GM19099 (cell line): ENCODE results near the gene MARS1.

Experiments
- POLR2A ChIP-seq: IDR thresholded peaks from 3 replicates; pipeline ENCODE4 v1.6.1; 2011; ENCODE audit warnings: low read depth; ENCODE audit not compliant: insufficient read length; ENCODE audit errors: extremely low read depth

Gene MARS1

DNA sequence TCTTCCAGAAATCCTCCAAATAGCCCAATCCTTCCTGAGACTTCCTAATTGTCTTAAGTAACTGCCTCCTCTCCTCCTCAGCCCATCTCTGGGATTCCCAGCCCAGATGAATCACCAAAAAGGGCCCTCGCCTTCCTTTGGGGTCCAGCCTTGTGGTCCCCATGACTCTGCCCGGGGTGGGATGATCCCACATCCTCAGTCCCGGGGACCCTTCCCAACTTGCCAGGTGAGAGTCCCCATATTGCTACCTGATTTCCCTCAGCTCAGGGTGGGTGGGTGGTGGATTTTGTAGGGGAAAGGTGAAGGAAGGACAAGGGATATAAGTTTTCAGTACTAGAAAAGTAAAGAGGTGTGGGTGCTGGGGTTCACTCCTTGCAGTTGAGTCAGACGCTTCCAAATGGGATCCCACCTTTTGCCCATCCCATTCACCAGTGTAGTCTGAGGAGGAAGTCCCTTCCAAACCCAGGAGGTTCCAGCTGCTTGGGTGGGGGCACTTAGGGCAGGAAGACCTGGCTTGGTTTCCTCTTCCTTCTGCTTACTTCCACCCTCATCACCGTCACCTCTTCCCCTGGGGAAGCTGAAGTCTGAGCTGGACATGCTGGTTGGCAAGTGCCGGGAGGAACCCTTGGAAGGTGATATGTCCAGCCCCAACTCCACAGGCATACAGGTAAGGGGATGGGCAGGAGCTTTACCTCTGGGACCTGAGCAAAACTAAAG, 22.7 kb upstream of the MARS1 start:
- TF ChIP-seq POLR2A: no peak

DNA sequence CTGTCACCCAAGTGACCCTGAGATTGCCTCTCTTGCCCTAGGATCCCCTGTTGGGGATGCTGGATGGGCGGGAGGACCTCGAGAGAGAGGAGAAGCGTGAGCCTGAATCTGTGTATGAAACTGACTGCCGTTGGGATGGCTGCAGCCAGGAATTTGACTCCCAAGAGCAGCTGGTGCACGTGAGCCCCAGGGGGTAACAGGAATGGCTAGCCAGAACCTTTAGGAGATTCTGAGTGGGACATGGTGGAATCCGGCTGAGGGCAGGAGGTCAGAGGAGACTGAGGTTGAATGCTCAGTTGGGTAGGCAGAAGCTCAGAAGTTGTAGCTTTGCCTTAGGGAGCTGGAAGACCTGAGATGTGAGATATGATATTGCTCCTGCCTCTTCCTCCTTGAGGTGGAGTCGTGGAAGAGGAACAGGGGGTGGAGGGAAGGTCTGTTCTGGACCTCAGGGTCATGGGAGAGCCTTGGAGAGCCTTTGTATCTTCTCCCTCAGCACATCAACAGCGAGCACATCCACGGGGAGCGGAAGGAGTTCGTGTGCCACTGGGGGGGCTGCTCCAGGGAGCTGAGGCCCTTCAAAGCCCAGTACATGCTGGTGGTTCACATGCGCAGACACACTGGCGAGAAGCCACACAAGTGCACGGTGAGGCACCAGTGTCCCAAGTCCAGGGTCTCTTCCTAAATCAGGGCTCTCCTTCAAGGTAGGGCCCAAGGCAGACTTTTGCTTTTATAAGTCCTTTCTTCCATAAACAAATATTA, 21.9 kb upstream of the MARS1 start:
- TF ChIP-seq POLR2A: no peak

DNA sequence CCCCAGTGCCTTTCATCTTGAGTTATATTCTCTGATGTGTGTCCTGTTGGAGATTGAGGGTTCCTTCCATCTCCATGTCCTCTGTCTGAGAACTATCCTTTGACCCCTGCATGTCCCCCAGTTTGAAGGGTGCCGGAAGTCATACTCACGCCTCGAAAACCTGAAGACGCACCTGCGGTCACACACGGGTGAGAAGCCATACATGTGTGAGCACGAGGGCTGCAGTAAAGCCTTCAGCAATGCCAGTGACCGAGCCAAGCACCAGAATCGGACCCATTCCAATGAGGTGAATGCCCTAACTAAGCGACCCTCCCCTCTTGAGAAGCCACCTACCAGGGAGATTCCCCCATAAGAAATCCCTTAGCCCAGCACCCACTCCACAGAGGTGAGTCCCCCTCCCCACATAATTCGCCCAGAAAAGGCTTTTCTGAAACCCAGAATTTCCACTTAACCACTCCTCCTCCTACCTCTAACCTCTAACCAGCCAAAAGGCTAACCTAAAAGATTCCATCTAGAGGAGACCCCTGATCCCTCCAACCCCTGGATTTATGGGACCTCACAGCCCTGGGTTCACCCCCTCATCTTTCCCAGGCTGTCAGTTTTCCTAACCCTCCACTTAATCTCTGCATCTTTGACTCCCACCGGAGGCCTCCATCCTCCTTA, 20.5 kb upstream of the MARS1 start:
- no peak for TF ChIP-seq POLR2A

DNA sequence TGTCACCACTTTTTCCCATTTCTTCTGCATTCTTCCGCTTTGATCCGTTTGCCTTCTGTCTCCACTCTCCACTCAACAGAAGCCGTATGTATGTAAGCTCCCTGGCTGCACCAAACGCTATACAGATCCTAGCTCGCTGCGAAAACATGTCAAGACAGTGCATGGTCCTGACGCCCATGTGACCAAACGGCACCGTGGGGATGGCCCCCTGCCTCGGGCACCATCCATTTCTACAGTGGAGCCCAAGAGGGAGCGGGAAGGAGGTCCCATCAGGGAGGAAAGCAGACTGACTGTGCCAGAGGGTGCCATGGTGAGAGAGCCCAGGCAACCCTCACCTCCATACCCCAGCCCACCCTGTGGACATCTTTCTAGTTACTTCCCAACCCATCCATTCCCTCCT, 20.0 kb upstream of the MARS1 start:
- peak; percentile 22 for TF ChIP-seq POLR2A

DNA sequence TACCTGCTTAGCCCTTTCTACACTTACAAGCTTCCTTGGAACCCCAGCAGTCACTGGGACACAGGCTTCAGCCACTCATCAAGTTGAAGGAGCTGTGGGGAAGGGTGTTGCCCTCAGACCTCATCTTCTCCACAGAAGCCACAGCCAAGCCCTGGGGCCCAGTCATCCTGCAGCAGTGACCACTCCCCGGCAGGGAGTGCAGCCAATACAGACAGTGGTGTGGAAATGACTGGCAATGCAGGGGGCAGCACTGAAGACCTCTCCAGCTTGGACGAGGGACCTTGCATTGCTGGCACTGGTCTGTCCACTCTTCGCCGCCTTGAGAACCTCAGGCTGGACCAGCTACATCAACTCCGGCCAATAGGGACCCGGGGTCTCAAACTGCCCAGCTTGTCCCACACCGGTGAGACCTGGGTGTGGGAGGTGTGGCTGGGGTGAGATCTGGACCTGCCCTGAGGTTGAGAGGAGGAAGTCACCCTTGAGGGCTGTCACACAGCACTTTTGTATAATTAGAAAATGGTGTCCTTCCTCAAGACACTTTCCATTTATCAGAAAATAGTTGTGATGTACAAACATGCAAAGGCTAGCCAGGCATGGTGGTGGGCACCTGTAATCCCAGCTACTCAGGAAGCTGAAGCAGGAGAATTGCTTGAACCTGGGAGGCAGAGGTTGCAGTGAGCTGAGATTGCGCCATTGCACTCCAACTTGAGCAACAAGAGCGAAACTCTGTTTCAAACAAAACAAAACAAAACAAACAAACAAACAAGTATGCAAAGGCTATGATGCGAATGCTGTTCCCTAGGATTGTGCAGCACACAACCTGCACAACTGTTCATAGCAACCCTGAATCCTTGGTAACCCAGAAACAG, 18.3 kb upstream of the MARS1 start:
- no peak for TF ChIP-seq POLR2A

DNA sequence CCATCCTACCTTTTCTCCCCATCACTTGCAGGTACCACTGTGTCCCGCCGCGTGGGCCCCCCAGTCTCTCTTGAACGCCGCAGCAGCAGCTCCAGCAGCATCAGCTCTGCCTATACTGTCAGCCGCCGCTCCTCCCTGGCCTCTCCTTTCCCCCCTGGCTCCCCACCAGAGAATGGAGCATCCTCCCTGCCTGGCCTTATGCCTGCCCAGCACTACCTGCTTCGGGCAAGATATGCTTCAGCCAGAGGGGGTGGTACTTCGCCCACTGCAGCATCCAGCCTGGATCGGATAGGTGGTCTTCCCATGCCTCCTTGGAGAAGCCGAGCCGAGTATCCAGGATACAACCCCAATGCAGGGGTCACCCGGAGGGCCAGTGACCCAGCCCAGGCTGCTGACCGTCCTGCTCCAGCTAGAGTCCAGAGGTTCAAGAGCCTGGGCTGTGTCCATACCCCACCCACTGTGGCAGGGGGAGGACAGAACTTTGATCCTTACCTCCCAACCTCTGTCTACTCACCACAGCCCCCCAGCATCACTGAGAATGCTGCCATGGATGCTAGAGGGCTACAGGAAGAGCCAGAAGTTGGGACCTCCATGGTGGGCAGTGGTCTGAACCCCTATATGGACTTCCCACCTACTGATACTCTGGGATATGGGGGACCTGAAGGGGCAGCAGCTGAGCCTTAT, 17.4 kb upstream of the MARS1 start:
- no peak for TF ChIP-seq POLR2A

DNA sequence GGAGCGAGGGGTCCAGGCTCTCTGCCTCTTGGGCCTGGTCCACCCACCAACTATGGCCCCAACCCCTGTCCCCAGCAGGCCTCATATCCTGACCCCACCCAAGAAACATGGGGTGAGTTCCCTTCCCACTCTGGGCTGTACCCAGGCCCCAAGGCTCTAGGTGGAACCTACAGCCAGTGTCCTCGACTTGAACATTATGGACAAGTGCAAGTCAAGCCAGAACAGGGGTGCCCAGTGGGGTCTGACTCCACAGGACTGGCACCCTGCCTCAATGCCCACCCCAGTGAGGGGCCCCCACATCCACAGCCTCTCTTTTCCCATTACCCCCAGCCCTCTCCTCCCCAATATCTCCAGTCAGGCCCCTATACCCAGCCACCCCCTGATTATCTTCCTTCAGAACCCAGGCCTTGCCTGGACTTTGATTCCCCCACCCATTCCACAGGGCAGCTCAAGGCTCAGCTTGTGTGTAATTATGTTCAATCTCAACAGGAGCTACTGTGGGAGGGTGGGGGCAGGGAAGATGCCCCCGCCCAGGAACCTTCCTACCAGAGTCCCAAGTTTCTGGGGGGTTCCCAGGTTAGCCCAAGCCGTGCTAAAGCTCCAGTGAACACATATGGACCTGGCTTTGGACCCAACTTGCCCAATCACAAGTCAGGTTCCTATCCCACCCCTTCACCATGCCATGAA, 16.8 kb upstream of the MARS1 start:
- no peak for TF ChIP-seq POLR2A

DNA sequence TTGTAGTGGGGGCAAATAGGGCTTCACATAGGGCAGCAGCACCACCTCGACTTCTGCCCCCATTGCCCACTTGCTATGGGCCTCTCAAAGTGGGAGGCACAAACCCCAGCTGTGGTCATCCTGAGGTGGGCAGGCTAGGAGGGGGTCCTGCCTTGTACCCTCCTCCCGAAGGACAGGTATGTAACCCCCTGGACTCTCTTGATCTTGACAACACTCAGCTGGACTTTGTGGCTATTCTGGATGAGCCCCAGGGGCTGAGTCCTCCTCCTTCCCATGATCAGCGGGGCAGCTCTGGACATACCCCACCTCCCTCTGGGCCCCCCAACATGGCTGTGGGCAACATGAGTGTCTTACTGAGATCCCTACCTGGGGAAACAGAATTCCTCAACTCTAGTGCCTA, 16.2 kb upstream of the MARS1 start:
- peak; percentile 8 for TF ChIP-seq POLR2A

DNA sequence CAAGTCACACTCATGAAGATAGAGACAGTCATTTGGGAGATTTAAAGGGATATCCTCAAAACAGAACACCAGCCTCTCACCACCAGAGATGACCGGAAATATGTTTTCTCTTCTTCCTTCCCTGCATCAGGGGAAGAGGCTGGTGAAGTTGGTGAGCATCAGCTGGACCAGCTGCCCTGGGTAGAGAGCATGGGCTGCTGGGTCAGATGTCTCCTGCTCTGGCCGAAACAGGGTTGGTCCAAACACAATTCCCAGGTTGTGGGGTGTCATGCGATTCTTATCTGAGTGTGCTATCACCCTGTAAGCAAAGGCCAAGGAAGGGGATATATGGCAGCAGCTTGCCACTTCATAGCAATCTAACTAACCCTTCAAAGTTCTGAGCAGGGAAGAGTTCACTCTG, 15.5 kb upstream of the MARS1 start:
- no peak for TF ChIP-seq POLR2A

DNA sequence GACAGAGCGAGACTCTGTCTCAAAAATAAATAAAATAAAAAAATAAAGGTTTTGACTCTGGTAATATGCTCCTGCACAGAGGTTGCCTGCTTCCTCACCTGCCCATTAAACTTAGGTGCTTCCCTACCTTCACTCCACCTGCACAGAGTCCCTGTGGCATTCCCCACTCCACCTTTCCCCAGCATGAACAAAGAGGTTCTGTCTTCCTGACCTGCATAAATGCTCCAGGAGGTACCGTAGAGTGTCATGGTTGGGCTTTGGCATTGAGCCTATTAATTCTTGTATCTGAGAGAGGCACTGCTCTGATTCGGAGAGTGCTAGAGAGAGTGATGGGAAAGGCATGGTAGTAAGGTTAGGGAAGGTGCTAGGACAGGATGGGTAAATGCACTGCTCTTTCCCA, 14.5 kb upstream of the MARS1 start:
- no peak for TF ChIP-seq POLR2A

DNA sequence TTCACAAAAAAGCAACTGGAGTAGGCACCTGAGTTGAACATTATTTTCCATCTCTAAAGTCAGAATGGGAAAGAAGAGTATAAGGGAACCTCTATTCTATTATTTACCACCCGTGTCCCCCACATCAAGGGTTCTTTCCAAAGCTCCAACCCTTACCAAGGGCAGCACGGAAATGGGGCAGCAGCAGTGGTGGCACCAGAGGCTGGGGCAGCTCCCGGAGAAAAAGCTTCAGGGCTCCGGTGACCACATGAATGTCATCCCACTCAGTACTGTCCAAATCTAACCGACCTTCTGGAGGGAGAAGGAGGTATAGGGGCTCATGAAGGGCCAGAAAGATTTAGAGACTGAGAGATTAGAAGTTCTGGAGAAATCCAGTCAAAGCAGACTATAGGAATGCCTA, 14.0 kb upstream of the MARS1 start:
- no peak for TF ChIP-seq POLR2A

DNA sequence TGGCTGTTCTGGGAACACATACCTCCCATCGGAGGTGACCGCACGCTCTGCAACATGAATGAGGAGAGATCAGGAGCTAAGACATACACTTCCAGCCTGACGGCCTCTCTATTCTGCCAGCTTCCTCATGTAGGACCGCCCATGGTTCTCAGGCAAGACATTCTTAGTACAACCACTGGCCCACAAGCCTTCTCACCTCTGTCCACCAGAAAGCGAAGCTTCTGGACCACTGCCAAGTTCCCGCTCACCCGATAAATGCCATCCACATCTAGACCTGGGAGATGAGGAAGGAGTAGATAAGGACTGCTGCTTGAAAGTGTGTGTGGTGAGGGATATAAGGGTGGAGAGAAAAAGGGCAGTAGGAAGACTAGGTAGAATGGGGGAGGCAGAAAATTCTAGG, 13.4 kb upstream of the MARS1 start:
- TF ChIP-seq POLR2A: no peak

DNA sequence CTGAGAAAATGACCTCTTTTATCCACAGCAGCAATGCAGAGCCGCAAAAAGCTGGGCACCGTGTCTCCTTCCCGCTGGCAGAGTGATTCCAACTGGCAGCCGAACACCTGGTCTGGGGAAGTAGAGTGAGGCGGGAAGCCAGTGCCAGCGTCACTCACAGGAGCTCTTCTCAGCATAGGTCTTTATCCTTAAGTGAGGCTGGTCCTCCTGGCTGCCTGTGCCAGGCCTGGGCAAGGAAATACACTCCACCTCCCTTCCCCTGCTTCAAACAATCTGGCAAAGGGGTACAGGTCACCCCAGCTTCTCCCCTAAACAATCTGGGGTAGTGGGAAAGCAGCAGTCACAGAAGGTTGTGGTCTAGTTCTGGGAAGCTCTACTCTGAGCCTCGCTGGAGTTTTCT, 13.0 kb upstream of the MARS1 start:
- no peak for TF ChIP-seq POLR2A

DNA sequence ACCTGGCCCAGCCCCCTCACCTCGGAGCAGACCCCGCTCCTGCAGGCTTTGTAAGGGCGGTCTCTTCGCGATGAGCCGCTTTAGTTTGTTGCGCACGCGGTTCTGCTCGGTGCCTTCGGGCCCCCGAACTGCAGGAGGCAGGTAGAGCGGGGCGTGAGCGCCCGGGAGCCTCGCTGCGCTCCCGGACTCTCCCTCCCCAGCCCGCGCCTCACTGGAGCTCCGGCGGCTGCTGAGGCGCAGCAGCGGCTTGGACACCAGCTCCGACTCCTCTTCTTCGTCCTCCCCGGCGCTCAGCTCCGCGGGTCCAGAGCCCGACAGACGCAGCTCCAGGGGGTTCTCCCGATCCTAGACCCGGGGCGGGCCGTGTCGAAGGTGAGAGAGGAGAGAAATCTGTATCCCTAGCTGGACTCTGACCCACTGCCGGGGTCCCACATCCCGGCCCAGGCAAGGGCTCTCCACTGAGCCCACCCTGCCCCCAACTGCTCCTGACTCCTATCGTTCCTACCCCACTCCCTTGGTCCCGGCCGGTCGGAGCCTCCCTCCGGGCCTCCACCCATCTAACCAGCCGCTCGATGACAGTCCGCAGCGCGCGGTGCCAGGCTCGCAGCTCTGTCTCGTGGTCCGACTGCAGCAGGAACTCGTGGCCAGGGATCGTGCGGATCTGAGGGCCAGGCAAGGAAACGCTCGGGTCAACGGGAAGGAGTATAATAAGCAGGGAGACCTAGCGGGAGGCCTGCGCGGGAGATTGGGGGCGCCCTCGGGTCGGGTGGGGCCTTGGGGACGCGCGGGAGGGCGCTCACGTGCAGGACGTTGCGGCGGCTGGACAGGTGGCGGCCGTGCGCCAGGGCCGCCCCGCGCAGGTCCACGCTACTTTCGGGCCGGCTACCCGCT, 12.4 kb upstream of the MARS1 start:
- TF ChIP-seq POLR2A: no peak
